HG03066 (cell line): ENCODE data around the gene LARP6.

Source experiments
- ATAC-seq: cut with Tn5 transposase; IDR thresholded peaks from one replicate; pipeline ENCODE4 v1.9.1; 2021; ENCODE audit warnings: low read depth; ENCODE audit not compliant: unreplicated experiment

Gene LARP6

DNA sequence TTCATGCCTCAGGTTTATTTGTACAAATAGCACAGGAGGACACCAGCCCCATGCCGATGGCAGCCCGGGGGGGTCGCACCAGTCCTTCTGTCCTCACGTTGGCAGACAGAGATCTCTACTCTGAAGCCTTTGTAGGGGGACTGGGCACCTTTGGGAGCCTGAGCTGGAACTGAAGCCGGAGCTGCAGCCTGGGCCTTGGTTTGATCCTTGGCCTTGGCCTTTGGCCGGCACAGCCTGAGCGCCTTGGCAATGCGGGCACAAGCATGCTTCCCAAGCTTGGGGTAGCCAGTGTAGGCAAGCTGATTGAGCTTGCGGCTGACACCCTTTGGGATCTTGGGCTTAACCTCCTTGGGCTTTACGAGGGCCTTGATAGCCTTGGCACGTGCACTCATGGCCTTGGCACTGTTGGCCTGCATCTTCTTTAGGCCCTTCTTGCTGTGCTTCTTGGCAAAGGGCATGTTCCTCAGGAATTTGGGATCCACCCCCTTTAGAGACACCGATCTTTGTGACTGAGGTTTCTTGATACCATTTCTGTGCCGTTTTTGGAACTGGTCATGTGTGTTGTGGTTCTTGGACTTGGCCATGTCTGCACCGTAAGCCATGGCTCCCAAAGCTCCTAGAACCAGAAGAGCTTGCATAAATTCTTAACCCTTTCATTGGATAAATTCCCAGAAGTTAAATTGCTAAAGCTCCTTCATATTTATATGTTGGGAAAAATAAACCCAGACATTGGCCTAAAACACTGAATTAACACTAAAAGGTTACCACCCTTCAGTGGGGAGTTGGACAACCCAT is 57.2 kb downstream of the LARP6 start:
- no peak for ATAC-seq

DNA sequence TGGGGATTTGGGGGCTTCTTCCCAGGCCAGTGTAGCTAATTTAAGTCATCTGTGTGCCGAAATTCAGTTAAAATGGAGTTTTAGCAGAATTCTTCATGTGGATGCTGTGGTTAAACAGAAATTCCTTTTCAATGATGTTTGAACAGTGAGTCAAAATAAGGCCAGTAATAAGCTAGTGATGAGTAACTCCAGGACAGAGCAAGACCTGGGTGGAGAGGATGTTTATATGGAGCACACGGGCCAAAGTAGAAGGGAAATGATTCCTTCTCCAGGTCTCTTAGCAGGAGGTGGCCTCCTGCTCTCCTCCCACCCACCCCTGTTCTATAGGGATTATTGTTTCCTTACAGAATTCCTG is 58.7 kb downstream of the LARP6 start:
- ATAC-seq = no peak

DNA sequence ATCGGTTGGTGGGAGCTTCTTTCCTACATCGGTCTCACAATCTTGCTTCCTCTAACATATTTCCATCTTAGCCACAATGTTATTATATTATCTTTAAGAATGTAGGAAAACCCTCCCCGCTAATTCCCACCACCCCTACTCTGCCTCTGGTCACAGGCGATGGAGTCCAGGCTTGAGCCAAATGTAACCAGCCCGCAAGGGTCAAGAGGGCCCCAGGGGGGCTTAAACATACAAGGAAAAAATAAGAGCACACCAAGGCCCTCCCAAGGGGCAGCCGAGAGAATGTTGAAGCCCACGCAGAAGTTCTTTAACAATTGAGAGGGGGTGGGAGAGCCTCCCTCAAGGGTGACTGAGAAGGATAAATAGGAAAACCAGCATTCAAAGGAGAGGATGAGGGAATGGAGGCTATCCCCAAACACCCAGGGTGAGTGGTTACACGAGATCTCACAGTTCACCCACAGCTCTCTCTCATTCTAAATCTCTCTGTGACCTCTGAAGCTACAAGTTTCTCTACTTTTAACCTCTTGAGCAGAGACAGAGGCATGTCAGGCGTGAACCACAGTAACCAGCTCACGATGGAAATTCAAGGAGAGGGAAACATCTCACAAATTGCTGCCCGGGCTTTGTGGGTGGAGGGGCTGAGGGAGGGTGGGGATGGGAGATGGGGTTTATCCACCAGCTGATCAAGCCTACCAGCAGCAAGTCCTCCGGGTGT is 59.2 kb downstream of the LARP6 start:
- ATAC-seq = no peak

DNA sequence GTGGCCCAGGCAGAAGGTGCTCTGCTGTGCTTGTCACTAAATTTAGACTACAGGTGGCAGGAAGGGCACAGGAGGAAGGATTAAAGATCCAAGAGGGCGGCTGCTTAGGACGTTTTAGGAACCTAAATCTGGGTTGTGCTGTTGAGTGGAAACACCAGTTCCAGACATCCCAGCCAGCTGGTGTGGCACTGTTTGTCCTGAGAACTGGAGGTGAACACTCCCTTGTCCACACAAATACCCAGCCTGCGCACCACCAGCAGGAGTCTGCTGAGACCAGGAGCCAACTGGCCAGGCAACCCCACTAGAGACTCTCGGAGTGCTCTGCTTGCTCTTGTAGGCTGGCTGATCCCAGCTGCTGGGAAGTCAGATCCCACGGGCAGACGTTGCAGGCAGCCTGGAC is 60.3 kb downstream of the LARP6 start:
- no peak for ATAC-seq

DNA sequence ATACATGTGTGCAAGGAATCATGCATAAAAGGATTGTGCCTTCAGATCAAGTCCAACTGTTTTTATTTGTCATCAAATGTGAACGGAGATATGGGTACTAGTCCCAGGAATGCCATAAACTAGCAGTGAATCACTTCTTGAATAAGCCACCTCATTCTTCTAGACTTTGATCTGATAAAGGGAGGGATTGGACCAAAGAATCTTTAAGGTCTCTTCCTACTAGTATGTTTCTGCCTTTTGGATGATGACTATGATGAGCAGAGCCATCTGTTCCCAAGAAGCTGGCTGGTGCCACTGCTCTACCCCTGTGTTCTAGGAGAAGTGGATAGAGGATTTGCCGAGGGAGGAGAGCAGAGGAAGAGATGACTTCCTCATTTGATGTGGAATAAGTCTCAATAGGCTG is 61.8 kb downstream of the LARP6 start:
- ATAC-seq = no peak

DNA sequence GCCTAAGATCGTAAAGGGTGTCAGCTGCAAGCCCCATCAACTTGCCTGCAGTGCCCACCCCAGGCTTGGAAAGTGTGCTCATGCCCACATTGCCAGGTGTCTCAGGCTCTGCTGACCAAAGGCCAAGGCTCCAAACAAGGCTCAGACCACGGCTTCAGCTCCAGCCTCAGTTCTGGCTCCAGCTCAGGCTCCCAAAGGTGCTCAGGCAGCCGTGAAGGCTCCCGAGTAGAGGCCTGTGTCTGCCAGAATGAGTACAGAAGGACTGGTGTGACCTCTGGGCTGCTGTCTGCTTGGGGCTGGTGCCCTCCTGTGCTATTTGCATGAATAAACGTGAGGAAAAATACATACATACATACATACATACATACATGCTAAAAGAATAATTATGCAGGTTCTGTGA is 62.7 kb downstream of the LARP6 start:
- ATAC-seq = no peak

DNA sequence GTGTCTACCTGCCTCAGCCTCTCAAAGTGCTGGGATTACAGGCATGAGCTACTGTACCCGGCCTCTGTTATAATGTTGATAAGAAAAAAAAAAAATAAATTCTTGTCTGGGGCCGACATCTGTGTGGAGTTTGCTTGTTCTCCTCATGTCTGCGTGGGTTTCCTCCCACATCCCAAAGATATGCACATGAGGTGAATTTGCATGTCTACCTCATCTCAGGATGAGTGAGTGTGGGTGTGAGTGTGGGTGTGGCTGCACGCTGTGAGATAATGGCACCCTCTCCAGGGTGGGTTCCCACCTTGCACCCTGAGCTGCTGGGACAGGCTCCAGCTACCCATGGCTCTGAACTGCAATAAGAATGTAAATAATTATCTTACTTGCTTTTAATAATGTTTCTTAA is 64.7 kb downstream of the LARP6 start:
- no peak for ATAC-seq

DNA sequence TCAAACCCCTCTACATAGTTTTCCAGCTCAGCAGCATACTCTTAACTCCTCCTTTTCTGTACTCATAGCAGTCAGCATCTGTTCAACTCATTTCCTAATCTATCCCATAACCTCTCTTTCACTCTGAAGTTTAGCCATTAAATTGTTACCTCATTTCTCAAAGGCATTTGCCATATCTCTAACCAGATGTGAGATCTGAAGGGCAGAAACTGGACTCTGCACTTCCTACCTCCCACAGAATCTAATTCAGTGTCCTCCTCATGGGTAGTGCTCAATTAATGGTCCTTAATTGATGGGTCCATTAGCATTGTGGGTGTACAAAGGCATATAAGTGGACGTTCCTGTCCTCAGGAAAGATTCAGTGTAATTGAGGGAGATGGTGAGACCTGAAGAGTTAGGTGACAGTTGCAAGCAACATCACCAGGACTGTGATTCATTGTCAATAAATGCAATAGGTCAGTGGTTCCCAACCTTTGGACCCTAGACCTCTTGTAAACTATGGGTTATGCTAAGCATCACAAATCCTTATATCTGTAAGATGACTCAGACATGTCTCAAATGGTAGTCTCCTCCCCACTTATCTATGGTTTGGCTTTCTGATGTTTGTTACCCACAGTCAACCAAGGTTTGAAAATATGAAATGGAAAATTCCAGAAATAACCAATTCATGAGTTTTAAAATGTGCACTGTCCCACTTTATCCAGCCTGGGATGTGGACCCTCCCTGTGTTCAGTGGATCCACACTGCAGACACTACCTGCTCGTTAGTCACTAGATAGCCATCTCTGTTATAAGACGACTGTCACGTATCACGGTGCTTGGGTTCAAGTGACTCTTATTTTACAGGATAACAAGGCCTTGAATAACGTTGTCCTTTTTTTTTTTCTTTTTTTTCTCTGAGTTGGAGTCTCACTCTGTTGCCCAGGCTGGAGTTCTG is 65.6 kb downstream of the LARP6 start:
- no peak for ATAC-seq

DNA sequence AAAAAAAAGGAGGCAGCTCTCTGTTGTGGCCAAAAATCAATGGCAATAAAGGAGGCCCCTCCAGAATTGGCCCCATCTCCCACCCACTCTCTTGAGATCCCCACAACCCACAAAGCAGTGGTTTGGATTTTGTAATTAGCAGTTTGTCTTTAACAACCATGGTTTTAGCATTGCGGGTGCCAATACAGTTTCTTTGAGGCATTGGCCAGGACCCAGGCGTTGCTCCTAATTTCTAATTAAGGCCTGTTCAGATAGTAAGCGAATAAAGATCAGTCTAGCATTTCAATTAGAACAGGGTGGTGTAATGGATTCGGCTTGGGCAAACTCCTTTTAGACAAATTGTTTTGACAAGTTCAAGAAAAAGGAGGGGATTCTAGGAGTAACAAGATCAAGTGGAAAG is 67.0 kb downstream of the LARP6 start:
- no peak for ATAC-seq

DNA sequence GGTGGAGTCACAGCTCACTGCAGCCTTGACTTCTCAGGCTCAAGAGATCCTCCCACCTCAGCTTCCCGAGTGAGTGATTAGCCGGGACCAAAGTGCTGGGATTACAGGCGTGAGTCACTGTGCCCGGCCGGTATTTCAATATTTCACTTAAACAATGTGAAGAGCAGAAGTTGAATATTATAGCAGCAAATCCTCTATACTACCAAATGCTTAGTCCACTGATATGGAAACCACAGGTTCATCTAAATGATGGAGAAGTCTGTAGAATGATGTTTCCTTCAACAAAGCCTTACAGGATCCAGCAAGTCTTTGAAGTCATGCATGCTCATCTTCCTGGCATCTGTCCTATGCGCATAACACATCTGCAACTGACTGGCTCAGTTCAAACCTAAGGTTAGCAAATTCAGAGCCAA is 70.3 kb downstream of the LARP6 start:
- ATAC-seq = no peak

DNA sequence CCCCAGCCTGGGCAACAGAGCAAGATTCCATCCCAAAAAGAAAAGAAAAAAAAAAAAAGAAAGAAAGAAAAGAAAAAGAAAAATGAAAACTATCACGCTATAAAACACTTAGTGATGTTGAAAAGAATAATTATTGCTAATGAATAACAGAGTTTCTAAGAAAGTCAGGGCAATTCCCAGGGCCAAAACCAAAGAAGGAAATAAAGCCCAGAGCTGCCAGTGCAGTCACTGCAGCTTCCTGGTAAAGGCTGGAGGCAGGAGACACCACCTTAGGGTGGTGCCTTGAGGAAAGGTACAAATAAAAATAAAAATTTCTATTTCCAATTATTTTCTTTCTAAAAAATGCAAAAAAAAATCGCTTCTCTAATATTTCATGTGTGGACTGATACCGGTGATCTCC is 70.9 kb downstream of the LARP6 start:
- no peak for ATAC-seq

DNA sequence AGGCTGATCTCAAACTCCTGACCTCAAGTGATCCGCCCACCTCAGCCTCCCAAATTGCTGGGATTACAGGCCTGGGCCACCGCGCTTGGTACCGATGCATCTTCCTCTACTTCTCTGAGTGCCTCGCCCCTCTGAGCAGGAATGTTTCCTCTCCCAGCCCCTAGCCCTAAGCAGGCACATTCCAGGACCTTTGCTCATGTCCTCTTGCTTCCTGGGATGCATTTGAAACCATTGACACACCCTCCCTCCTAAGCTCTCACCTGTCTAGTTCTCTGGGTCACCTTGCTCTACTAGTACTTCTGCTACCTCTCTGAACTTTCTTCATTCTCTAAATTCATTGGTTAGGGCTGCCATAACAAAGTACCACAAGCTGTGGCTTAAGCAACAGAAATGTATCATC is 72.7 kb downstream of the LARP6 start:
- ATAC-seq = no peak
